ENCODE measurements around the gene CHAT.

Gene CHAT

GRCh38 chr10:49612513-49613164 lies 1.2 kb upstream of the CHAT start:
- no peak for DNase-seq

GRCh38 chr10:49613165-49613881 lies 514 bp upstream of the CHAT start:
- DNase-seq, result no peak

DNA sequence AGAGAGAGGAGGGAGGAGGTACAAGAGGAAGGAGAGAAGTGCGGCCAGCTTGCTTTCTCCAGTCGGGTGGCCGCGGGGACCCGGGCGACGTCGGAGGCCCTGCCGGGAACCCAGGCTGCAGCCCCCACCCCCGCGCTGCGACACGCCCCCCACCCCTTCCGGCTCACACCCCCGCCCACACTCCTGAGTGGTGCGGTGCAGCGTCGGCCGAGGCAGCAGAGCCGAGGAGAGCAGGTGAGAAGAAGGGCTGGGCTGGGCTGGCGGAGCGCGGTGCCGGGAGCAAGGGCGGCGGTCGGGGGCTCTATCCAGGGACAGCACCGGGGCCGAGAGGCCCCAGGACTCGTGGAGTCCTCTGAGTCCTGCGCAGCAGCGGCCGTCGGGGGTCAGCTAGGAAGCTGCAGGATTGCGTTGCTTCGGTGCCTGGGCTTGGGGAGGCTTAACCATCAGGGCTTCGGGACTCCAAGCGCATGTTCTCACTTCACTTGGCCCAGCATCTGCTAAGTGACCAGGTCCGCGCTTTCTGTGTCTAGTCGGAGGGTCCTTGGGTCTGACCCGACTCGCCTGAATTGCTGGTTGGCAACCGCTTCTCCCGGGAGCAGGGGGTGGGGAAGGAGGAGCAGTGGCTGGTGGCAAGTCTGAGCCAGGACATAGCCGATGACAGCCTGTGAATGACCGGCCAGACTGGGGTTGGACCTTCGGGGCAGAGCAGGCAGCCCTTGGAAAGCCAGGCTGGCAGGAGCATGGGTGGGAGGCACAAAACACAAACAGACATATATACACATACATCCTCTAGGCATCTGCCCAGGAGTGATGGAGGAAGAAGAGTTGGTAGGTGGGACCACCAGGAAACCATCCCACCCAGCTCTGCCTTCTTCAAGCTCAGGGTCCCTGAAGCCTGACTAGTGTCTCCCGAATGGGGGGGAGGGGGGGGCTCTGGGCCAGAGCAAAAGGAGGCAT lies 683 bp downstream of the CHAT start:
- DNase-seq, result no peak

DNA sequence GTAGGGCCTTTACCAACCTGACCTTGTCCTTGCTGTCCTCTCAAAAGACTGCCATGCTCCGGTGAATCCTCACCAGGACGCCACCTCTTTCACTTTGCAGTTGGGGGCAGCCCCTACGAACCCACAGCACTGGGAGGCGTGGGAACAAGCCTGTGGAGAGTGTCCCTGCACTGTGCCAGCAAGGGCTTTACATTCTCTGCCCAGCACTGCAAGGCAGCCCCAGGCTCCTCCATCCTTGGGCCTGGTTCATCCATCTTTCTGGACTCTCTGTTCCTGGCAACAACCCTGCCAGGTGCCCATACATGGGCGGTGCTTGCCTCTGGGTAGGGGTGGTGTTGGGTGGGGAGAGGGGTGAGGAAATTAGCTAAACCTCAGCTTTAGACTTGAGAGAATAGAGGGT lies 1.4 kb downstream of the CHAT start:
- DNase-seq, result no peak

DNA sequence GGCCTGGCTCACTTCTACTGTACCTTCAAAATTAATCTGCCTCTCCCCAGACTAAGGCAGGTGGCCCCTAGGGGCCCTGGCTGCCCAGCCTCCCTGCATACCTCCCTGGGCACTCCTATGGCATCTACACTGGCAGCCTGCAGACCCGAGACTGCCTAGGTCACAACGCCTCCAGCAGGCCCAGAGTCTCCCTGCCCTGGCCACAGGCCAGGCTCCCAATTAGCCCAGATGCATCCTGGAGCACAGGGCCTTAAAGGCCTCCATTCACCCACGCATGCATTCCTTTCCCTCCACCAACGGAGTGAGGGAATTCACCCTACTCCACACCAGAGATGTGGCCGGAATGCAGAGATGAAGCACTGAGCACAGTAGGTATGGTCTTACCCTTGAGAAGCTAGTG lies 1.9 kb downstream of the CHAT start:
- no peak for DNase-seq

GRCh38 chr10:49616421-49617101 lies 2.7 kb downstream of the CHAT start:
- DNase-seq, result no peak

DNA sequence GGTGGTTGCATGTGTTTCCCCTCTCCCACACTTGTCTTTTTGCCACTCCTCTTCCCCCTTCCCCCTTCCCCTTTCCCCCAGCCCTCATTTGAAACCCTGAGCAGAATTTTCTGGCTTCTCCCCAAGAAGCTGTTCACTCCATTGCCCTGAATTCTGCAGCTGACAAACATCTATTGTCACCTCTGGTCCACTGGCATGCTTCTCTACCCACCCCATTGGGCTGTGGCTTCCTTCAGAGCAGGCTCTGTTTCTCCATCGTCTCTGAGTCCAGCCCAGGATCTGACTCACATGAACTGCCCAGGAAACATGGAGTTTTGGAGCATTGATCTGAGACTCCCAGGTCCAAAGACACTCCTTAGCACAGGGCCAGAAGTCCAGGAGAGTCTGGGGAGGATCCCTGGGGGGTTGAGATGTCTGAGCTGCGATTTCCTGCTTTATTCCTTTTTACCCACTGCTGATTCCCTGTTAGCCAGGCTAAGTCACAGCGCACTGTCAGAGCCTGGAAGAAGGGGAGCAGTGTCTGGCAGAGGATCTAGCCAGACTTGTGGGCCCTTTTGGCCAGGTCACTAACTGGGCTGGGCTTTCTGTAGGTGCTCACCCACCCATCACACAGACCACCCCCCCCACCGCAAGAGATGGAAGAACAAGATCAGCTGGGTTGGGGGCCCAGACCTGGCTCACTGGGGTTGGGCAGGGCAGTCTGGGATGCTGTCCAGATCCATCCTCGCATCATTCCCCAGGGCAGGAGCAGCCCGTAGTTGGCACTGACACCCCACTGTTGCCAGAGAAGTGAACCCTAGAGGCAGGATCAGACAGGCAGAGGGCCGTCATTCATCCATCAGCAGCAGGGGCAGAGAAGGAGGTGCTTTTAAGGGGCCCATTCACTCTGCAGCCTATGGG lies 3.5 kb downstream of the CHAT start:
- DNase-seq, result no peak

DNA sequence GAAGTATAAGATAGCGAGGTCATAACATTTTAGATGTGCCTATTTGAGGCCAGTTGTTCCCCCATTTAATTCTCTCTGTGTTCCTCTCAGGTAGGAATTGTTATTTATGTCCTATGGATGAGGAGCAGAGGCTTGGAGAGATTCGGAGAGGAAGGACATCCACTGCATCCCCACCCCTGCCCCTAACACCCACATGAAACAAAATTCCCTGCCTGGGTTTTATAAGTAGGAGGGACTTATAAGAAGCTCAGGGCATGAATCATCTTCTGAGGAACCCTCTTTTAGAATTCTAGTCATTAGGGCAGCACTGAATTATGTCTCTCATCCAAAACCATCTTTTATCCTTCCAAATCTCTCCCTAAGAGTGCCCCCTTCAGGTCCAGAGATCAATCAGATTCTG lies 5.0 kb downstream of the CHAT start:
- DNase-seq, result no peak

DNA sequence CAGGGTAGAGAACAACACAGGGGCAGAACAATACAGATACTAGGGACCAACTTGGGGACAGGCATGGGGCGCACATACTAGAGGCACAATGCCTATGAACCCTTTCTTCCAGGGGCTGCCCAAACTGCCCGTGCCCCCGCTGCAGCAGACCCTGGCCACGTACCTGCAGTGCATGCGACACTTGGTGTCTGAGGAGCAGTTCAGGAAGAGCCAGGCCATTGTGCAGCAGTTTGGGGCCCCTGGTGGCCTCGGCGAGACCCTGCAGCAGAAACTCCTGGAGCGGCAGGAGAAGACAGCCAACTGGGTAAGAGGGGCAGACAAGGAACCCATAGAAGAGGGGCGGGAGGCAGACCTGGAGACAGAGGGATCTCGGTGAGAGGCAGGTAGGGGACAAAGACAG lies 5.8 kb downstream of the CHAT start:
- DNase-seq, result no peak

- no peak for DNase-seq
These were observed 6.5 kb downstream of the CHAT start for GRCh38 chr10:49620286-49620810.

GRCh38 chr10:49620841-49621378 lies 7.1 kb downstream of the CHAT start:
- DNase-seq, result no peak

GRCh38 chr10:49621561-49621960 lies 7.7 kb downstream of the CHAT start:
- DNase-seq, result no peak

- no peak for DNase-seq
These were observed 8.9 kb downstream of the CHAT start for GRCh38 chr10:49622426-49623425.

GRCh38 chr10:49624629-49625028 lies 10.8 kb downstream of the CHAT start:
- no peak for DNase-seq

DNA sequence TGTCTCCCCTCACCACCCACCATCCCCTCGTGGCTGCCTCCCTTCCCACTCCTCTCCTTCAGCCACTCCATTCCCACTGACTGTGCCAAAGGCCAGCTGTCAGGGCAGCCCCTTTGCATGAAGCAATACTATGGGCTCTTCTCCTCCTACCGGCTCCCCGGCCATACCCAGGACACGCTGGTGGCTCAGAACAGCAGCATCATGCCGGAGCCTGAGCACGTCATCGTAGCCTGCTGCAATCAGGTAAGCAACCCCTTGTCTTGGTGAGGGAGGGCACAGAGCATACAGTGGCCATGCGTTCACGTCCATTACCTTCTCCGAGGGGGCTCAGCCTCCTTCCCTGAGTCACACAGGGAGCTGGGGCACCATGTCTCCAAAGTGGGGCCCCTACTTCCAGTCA lies 11.6 kb downstream of the CHAT start:
- DNase-seq, result no peak

- DNase-seq, result no peak
These were observed 13.2 kb downstream of the CHAT start for GRCh38 chr10:49627038-49627437.

DNA sequence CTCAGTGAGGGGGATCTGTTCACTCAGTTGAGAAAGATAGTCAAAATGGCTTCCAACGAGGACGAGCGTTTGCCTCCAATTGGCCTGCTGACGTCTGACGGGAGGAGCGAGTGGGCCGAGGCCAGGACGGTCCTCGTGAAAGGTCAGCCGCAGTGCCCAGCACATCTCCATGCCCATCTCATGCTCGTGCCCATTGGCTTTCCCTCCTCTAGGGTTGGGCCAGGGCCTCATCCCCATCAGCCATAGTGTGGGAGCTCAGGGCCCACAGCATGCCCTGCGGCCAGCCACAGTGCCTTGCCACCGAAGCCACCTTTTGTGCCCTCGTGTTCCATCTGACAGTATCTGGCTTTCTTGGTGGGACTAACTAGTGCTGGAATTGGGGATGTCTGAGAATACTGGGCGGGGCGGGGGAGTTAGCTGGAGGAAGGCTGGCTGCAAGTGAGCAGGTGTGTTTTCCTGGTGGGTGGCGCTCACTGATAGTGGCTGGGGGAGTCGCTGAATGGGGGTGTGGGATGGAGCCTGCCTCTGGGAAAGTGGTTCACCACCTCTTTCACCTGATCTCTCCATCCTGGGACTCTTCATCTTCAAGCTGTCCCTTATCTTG lies 13.9 kb downstream of the CHAT start:
- no peak for DNase-seq

- no peak for DNase-seq
These were observed 14.8 kb downstream of the CHAT start for GRCh38 chr10:49628599-49628998.

- DNase-seq, result no peak
These were observed 15.6 kb downstream of the CHAT start for GRCh38 chr10:49629431-49629881.
